Smooth muscle cell (in vitro differentiated cells): ENCODE results near the gene C1orf198. TPM values are rescaled to one million over a fixed set of nuclear protein-coding genes. Genes with fewer than 3 reads are reported as not detected.

Source experiments
- DNase-seq: peaks from one replicate; lab custom pipeline; 2025; ENCODE audit not compliant: unreplicated experiment; lab: John Stamatoyannopoulos, UW
- H2AFZ ChIP-seq: fragments of 200-600 bp; sonication (generic); 2 replicates; pipeline ENCODE4 v1.6.0; 2016; ENCODE audit warnings: antibody characterized with exemption, low read depth, mild to moderate bottlenecking
- H3F3A ChIP-seq: fragments of 200-600 bp; sonication (generic); 2 replicates; pipeline ENCODE4 v1.6.0; 2017; ENCODE audit warnings: antibody characterized with exemption, low read depth
- H3K27ac ChIP-seq: fragments of 200-600 bp; sonication (generic); 2 replicates; pipeline ENCODE4 v1.5.1; 2016; ENCODE audit warnings: low read depth, mild to moderate bottlenecking
- H3K27me3 ChIP-seq: fragments of 200-600 bp; sonication (generic); 2 replicates; pipeline ENCODE4 v1.6.1; 2016; ENCODE audit warnings: low read depth, mild to moderate bottlenecking
- H3K36me3 ChIP-seq: fragments of 200-600 bp; sonication (generic); 2 replicates; pipeline ENCODE4 v1.5.1; 2016; ENCODE audit warnings: low read depth
- H3K4me1 ChIP-seq: fragments of 200-600 bp; sonication (generic); 2 replicates; pipeline ENCODE4 v1.5.1; 2016; ENCODE audit warnings: low read depth
- H3K4me2 ChIP-seq: fragments of 200-600 bp; sonication (generic); 2 replicates; pipeline ENCODE4 v1.6.0; 2016; ENCODE audit warnings: mild to moderate bottlenecking
- H3K4me3 ChIP-seq: fragments of 200-600 bp; sonication (generic); 2 replicates; pipeline ENCODE4 v1.5.1; 2016; ENCODE audit warnings: mild to moderate bottlenecking
- H3K79me2 ChIP-seq: fragments of 200-600 bp; sonication (generic); 2 replicates; pipeline ENCODE4 v1.6.0; 2016; ENCODE audit warnings: low read depth, mild to moderate bottlenecking
- H3K9ac ChIP-seq: fragments of 200-600 bp; sonication (generic); 2 replicates; pipeline ENCODE4 v1.6.0; 2016; ENCODE audit warnings: low read depth
- H3K9me3 ChIP-seq: fragments of 200-600 bp; sonication (generic); replicated peaks from 2 replicates; pipeline ENCODE4 v1.5.1; 2016; ENCODE audit warnings: low read depth
- H4K20me1 ChIP-seq: fragments of 200-600 bp; sonication (generic); 2 replicates; pipeline ENCODE4 v1.6.0; 2016; ENCODE audit warnings: low read depth
- CTCF ChIP-seq: fragments of 200-600 bp; sonication (generic); IDR thresholded peaks from 2 replicates; pipeline ENCODE4 v1.5.1; 2017; ENCODE audit warnings: borderline replicate concordance, mild to moderate bottlenecking, antibody characterized with exemption; ENCODE audit not compliant: insufficient read depth, poor library complexity, severe bottlenecking
- WGBS: methylation state at CpG from one replicate; pipeline ENCODE4 v1.1.7; 2016; ENCODE audit warnings: low lambda C conversion rate; 5-methylcytosine and 5-hydroxymethylcytosine counted together
- polyA plus RNA-seq: library from polyadenylated mRNA; unstranded; fragments of >200 nt; fragmentation: Nextera tagmentation; extraction: Ambion mirVana; gene quantifications from 2 replicates; pipeline ENCODE4 v1.2.1, GENCODE V29; 2016
- total RNA-seq: library from RNA; depleted of rRNA; stranded (reverse); fragments of >200 nt; gene quantifications from 2 replicates; pipeline ENCODE4 v1.2.3, GENCODE V29; 2014

C1orf198 gene
- total and polyA plus RNA-seq, 2 experiments from 2014 or later: 67.7 to 77.5 TPM

DNA sequence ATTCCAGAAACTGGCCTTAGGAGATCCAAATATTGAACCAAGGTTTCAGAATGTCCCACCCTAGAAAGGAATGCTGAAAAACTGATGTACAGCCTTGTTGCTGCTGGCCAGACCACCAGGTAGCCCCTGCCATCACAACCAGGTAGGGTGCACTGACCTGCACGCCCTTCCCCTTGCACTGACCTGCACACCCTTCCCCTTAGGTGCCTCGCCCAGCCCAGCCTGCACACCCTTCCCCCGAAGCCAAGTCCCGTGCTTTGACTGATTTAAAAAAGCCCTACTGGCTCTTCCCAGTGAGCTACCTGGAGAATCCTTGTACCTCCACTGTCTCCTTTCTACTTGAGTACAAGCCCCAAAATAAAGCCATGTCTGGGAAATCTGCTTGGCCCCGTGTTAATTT, 26.3 kb upstream of the C1orf198 start:
- Histone ChIP-seq H3K79me2 (no peaks in the 10 kb centered on the region), H3K27me3 (no peaks in the 10 kb centered on the region), H3K36me3 (no peaks in the 10 kb centered on the region), H3F3A (peaks cover 9% of the 10 kb centered on the region), H3K27ac (no peak overlapping the region), H2AFZ (no peak overlapping the region), H4K20me1 (no peaks in the 10 kb centered on the region), H3K4me3 (no peak overlapping the region), H3K9me3 (no peaks in the 10 kb centered on the region), H3K4me1 (peaks cover 12% of the 10 kb centered on the region), H3K9ac (no peak overlapping the region), H3K4me2 (no peak overlapping the region)
- WGBS: 88% methylated on average over 5 of the region's 5 CpGs
- no peak for DNase-seq
- no peak for TF ChIP-seq CTCF

- Histone ChIP-seq H3K4me3 (no peak overlapping the region), H3K27me3 (no peaks in the 10 kb centered on the region), H3F3A (peaks cover 9% of the 10 kb centered on the region), H3K27ac (no peak overlapping the region), H3K4me1 (peaks cover 12% of the 10 kb centered on the region), H3K4me2 (no peak overlapping the region), H4K20me1 (no peaks in the 10 kb centered on the region), H3K9me3 (no peaks in the 10 kb centered on the region), H3K36me3 (no peaks in the 10 kb centered on the region), H3K79me2 (no peaks in the 10 kb centered on the region), H3K9ac (no peak overlapping the region), H2AFZ (no peak overlapping the region)
- no peak for DNase-seq
- no peak for TF ChIP-seq CTCF
- WGBS: 89% methylated on average over 6 of the region's 6 CpGs
Observed at GRCh38 chr1:230894032-230894431, 25.7 kb upstream of the C1orf198 start.

- Histone ChIP-seq H3K4me3 (no peak overlapping the region), H3K4me2 (peak overlapping the region; percentile 38), H4K20me1 (no peaks in the 10 kb centered on the region), H3K9ac (no peak overlapping the region), H3F3A (peaks cover 9% of the 10 kb centered on the region), H2AFZ (peak overlapping the region; percentile 79), H3K4me1 (peaks cover 12% of the 10 kb centered on the region), H3K27ac (peak overlapping the region; percentile 59), H3K9me3 (no peaks in the 10 kb centered on the region), H3K27me3 (no peaks in the 10 kb centered on the region), H3K79me2 (no peaks in the 10 kb centered on the region), H3K36me3 (no peaks in the 10 kb centered on the region)
- 70% methylated on average over 6 of the region's 6 CpGs for WGBS
- no peak for TF ChIP-seq CTCF
- DNase-seq: no peak
Observed at GRCh38 chr1:230892018-230892491, 23.7 kb upstream of the C1orf198 start.

- peaks cover 12% of the 10 kb centered on the region for H3K4me1 ChIP-seq
- no peaks in the 10 kb centered on the region for H3K79me2 ChIP-seq
- 0% methylated on average over 2 of the region's 2 CpGs for WGBS
- peak overlapping the region; percentile 59 for H3K27ac ChIP-seq
- no peaks in the 10 kb centered on the region for H4K20me1 ChIP-seq
- peaks cover 9% of the 10 kb centered on the region for H3F3A ChIP-seq
- H3K9me3 ChIP-seq: no peaks in the 10 kb centered on the region
- no peak overlapping the region for H3K4me3 ChIP-seq
- H3K9ac ChIP-seq: peak overlapping the region; percentile 30
- no peaks in the 10 kb centered on the region for H3K36me3 ChIP-seq
- H3K27me3 ChIP-seq: no peaks in the 10 kb centered on the region
- H3K4me2 ChIP-seq: peak overlapping the region; percentile 38
- peak overlapping the region; percentile 79 for H2AFZ ChIP-seq
- no peak for TF ChIP-seq CTCF
- DNase-seq: no peak
Observed at GRCh38 chr1:230891413-230891812, 23.1 kb upstream of the C1orf198 start.
